GM23248 (cell line): ENCODE results near the gene PAQR7. TPM values are rescaled to one million over a fixed set of nuclear protein-coding genes. Genes with fewer than 3 reads are reported as not detected.

Experiments
- DNase-seq: peaks from one replicate; pipeline ENCODE4 v3.0.0-alpha.2; 2015
- H2AFZ ChIP-seq: fragments of 200-600 bp; sonication (generic); 2 replicates; pipeline ENCODE4 v1.6.1; 2016; ENCODE audit warnings: antibody characterized with exemption
- H3F3A ChIP-seq: fragments of 200-600 bp; sonication (generic); 2 replicates; pipeline ENCODE4 v1.6.1; 2016; ENCODE audit warnings: mild to moderate bottlenecking, antibody characterized with exemption, mixed run types; ENCODE audit not compliant: insufficient read depth
- H3K27ac ChIP-seq: fragments of 200-600 bp; sonication (generic); 2 replicates; pipeline ENCODE4 v1.5.1; 2016; ENCODE audit warnings: mild to moderate bottlenecking
- H3K27me3 ChIP-seq: fragments of 200-600 bp; sonication (generic); replicated peaks from 2 replicates; pipeline ENCODE4 v1.6.1; 2016; ENCODE audit warnings: mild to moderate bottlenecking; ENCODE audit not compliant: insufficient read depth
- H3K36me3 ChIP-seq: fragments of 200-600 bp; sonication (generic); 2 replicates; pipeline ENCODE4 v1.6.1; 2016; ENCODE audit warnings: low read depth, mild to moderate bottlenecking
- H3K4me1 ChIP-seq: fragments of 200-600 bp; sonication (generic); 2 replicates; pipeline ENCODE4 v1.6.1; 2016; ENCODE audit warnings: mild to moderate bottlenecking; ENCODE audit not compliant: insufficient read depth
- H3K4me2 ChIP-seq: fragments of 200-600 bp; sonication (generic); one replicate; pipeline ENCODE4 v1.6.1; 2016; ENCODE audit warnings: mild to moderate bottlenecking; ENCODE audit not compliant: unreplicated experiment
- H3K4me3 ChIP-seq: fragments of 200-600 bp; sonication (generic); 2 replicates; pipeline ENCODE4 v1.5.1; 2016; ENCODE audit warnings: mild to moderate bottlenecking
- H3K79me2 ChIP-seq: fragments of 200-600 bp; sonication (generic); 2 replicates; pipeline ENCODE4 v1.6.1; 2016; ENCODE audit warnings: mild to moderate bottlenecking; ENCODE audit not compliant: insufficient read depth
- H3K9ac ChIP-seq: fragments of 200-600 bp; sonication (generic); 2 replicates; pipeline ENCODE4 v1.6.1; 2016; ENCODE audit warnings: mild to moderate bottlenecking
- H3K9me2 ChIP-seq: fragments of 200-600 bp; sonication (generic); 2 replicates; pipeline ENCODE4 v1.6.1; 2016; ENCODE audit warnings: mixed run types, mild to moderate bottlenecking, moderate library complexity; ENCODE audit not compliant: insufficient read depth
- H3K9me3 ChIP-seq: fragments of 200-600 bp; sonication (generic); one replicate; pipeline ENCODE4 v1.6.1; 2017; ENCODE audit warnings: low read depth
- H4K20me1 ChIP-seq: fragments of 200-600 bp; sonication (generic); 2 replicates; pipeline ENCODE4 v1.6.0; 2016; ENCODE audit not compliant: insufficient read depth
- EZH2 ChIP-seq: fragments of 200-600 bp; sonication (generic); IDR thresholded peaks from 2 replicates; pipeline ENCODE4 v1.6.1; 2018; ENCODE audit warnings: antibody characterized with exemption, mild to moderate bottlenecking; ENCODE audit not compliant: insufficient read depth, poor library complexity, severe bottlenecking
- EZH2phosphoT487 ChIP-seq: fragments of 200-600 bp; sonication (generic); IDR thresholded peaks from 2 replicates; pipeline ENCODE4 v1.6.1; 2018; ENCODE audit warnings: antibody characterized with exemption, moderate library complexity, mild to moderate bottlenecking, low read depth; ENCODE audit not compliant: insufficient read depth
- WGBS, 2 experiments: methylation state at CpG; one replicate each; pipeline ENCODE4 v1.1.6; 2015 to 2017; ENCODE audit warnings: low lambda C conversion rate in 2 of 2, low coverage in 1 of 2; ENCODE audit errors: missing lambda C conversion rate in 2 of 2; 5-methylcytosine and 5-hydroxymethylcytosine counted together
- in situ Hi-C: fragments of 300-500 bp; cut with MboI; formaldehyde crosslinking; loops from 2 replicates; pipeline ENCODE4 v1.15.0; 2020
- polyA plus RNA-seq: library from polyadenylated mRNA; unstranded; fragments of >200 nt; fragmentation: Nextera tagmentation; extraction: Ambion mirVana; gene quantifications from 2 replicates; pipeline ENCODE4 v1.2.1, GENCODE V29; 2016
- total RNA-seq: library from RNA; depleted of rRNA; stranded (reverse); fragments of >200 nt; shearing (Covaris generic); gene quantifications from 2 replicates; pipeline ENCODE4 v1.2.3, GENCODE V29; 2014

Gene PAQR7
- total and polyA plus RNA-seq, 2 experiments from 2014 or later: 12.7 to 20.6 TPM

GRCh38 chr1:25876693-25877077, 1.2 kb upstream of the PAQR7 start:
- Histone ChIP-seq H3K9ac (no peak overlapping the region), H3F3A (peaks cover 9% of the 10 kb centered on the region), H3K4me1 (peaks cover 4% of the 10 kb centered on the region; the same call in 1 of the 2 replicates), H4K20me1 (no peaks in the 10 kb centered on the region), H3K9me2 (no peaks in the 10 kb centered on the region), H3K4me3 (no peak overlapping the region), H3K9me3 (no peaks in the 10 kb centered on the region), H3K27me3 (no peaks in the 10 kb centered on the region), H3K27ac (no peak overlapping the region), H2AFZ (no peak overlapping the region), H3K4me2 (no peak overlapping the region), H3K36me3 (no peaks in the 10 kb centered on the region), H3K79me2 (peaks cover 32% of the 10 kb centered on the region)
- TF ChIP-seq EZH2phosphoT487 (no peak), EZH2 (no peak)
- DNase-seq: no peak
- in situ Hi-C loops: no loop called here
- 92 to 96% methylated on average over 2 of the region's 2 CpGs for WGBS, 2 experiments

- Histone ChIP-seq H3K9ac (peak overlapping the region; percentile 83), H3K4me3 (peak overlapping the region; percentile 78), H3K36me3 (no peaks in the 10 kb centered on the region), H3K9me2 (no peaks in the 10 kb centered on the region), H3F3A (peaks cover 9% of the 10 kb centered on the region), H3K9me3 (no peaks in the 10 kb centered on the region), H3K4me2 (peak overlapping the region; percentile 72), H3K27me3 (no peaks in the 10 kb centered on the region), H2AFZ (peak overlapping the region; percentile 79), H3K27ac (peak overlapping the region; percentile 41), H3K4me1 (peaks cover 4% of the 10 kb centered on the region; the same call in 1 of the 2 replicates), H4K20me1 (no peaks in the 10 kb centered on the region), H3K79me2 (peaks cover 37% of the 10 kb centered on the region)
- 33 to 57% methylated on average over 16 to 26 of the region's 32 CpGs for WGBS, 2 experiments
- no peak for DNase-seq
- TF ChIP-seq EZH2phosphoT487 (no peak), EZH2 (no peak)
- in situ Hi-C loops: no loop called here
Observed at GRCh38 chr1:25875856-25876692, 566 bp upstream of the PAQR7 start.

GRCh38 chr1:25874635-25875153, 814 bp downstream of the PAQR7 start:
- Histone ChIP-seq H3K36me3 (0 out of 2 replicates have a peak, but pooled peaks cover 1% of the 10 kb centered on the region), H3K4me1 (peaks cover 4% of the 10 kb centered on the region; the same call in 1 of the 2 replicates), H3K9me3 (no peaks in the 10 kb centered on the region), H3K27ac (no peak overlapping the region), H2AFZ (peak overlapping the region; percentile 79), H4K20me1 (no peaks in the 10 kb centered on the region), H3K79me2 (peaks cover 37% of the 10 kb centered on the region), H3K27me3 (no peaks in the 10 kb centered on the region), H3K9ac (peak overlapping the region; percentile 83), H3K4me2 (peak overlapping the region; percentile 72), H3F3A (peaks cover 9% of the 10 kb centered on the region), H3K4me3 (peak overlapping the region; percentile 78), H3K9me2 (no peaks in the 10 kb centered on the region)
- in situ Hi-C loops: no loop called here
- no peak for DNase-seq
- TF ChIP-seq EZH2phosphoT487 (no peak), EZH2 (no peak)
- whole genome bisulfite sequencing, 2 experiments: 36 to 42% methylated on average over 5 to 8 of the region's 8 CpGs

GRCh38 chr1:25874209-25874608, 1.3 kb downstream of the PAQR7 start:
- H3K9me3 ChIP-seq: no peaks in the 10 kb centered on the region
- H2AFZ ChIP-seq: no peak overlapping the region
- H3K79me2 ChIP-seq: peaks cover 37% of the 10 kb centered on the region
- no peak overlapping the region for H3K27ac ChIP-seq
- DNase-seq: no peak
- H3K4me3 ChIP-seq: peak overlapping the region; percentile 78
- peak overlapping the region; percentile 72 for H3K4me2 ChIP-seq
- H3F3A ChIP-seq: peaks cover 9% of the 10 kb centered on the region
- no peaks in the 10 kb centered on the region for H3K9me2 ChIP-seq
- TF ChIP-seq EZH2: no peak
- TF ChIP-seq EZH2phosphoT487: no peak
- no peaks in the 10 kb centered on the region for H3K27me3 ChIP-seq
- peaks cover 4% of the 10 kb centered on the region; the same call in 1 of the 2 replicates for H3K4me1 ChIP-seq
- H3K9ac ChIP-seq: peak overlapping the region; percentile 83
- peaks cover 3% of the 10 kb centered on the region; the same call in 1 of the 2 replicates for H3K36me3 ChIP-seq
- WGBS, 2 experiments: 80 to 86% methylated on average over 3 of the region's 3 CpGs
- in situ Hi-C loops: no loop called here
- no peaks in the 10 kb centered on the region for H4K20me1 ChIP-seq
